HepG2 (cell line): Measurements from ENCODE around the gene SBNO2. TPM values are rescaled to one million over a fixed set of nuclear protein-coding genes. Genes with fewer than 3 reads are reported as not detected.
A peak's percentile ranks its signal among the peaks of the same experiment; 100 is the strongest.

Experiments
- AFF4 ChIP-seq: sonication (generic); formaldehyde crosslinking; IDR thresholded peaks from 2 replicates; pipeline ENCODE4 v1.4.0; 2020; ENCODE audit warnings: missing genetic modification reagents
- BRCA1 ChIP-seq: sonication (generic); formaldehyde crosslinking; IDR thresholded peaks from 2 replicates; pipeline ENCODE4 v1.4.0; 2020; ENCODE audit warnings: missing genetic modification reagents
- CREM ChIP-seq, 2 experiments: sonication (generic) in 1 of 2; formaldehyde crosslinking in 1 of 2; IDR thresholded peaks; 2 replicates each; pipeline versions ENCODE4 v1.4.0 to v1.6.1; 2016 to 2020; ENCODE audit warnings: antibody characterized with exemption in 1 of 2, mild to moderate bottlenecking in 1 of 2, missing genetic modification reagents in 1 of 2
- JUND ChIP-seq: sonication (generic); formaldehyde crosslinking; IDR thresholded peaks from 2 replicates; pipeline ENCODE4 v1.8.0; 2022; ENCODE audit warnings: mild to moderate bottlenecking, missing genetic modification reagents
- NONO ChIP-seq, 2 experiments: fragments of 450-650 bp in 1 of 2; sonication (generic) in 1 of 2; formaldehyde crosslinking in 1 of 2; IDR thresholded peaks in 1 of 2; conservative IDR thresholded peaks in 1 of 2; 2 replicates each; pipeline versions ENCODE4 v1.6.1 to v1.8.0; 2017 to 2022; ENCODE audit warnings: mild to moderate bottlenecking in 1 of 2, missing genetic modification reagents in 1 of 2, moderate library complexity in 1 of 2
- SNRNP70 ChIP-seq: fragments of 200-400 bp; formaldehyde crosslinking; IDR thresholded peaks from 2 replicates; pipeline ENCODE4 v1.6.1; 2017; ENCODE audit warnings: mild to moderate bottlenecking, low read depth, low read length, moderate library complexity
- ZNF543 ChIP-seq: sonication (generic); formaldehyde crosslinking; IDR thresholded peaks from 2 replicates; pipeline ENCODE4 v1.4.0; 2020; ENCODE audit warnings: mild to moderate bottlenecking, missing genetic modification reagents
- ZNF605 ChIP-seq: sonication (generic); formaldehyde crosslinking; IDR thresholded peaks from 2 replicates; pipeline ENCODE4 v1.8.0; 2022; ENCODE audit warnings: mild to moderate bottlenecking, missing genetic modification reagents
- ZNF616 ChIP-seq: sonication (generic); formaldehyde crosslinking; IDR thresholded peaks from 2 replicates; pipeline ENCODE4 v1.5.0; 2020; ENCODE audit warnings: low read depth, mild to moderate bottlenecking, missing genetic modification reagents
- ZNF644 ChIP-seq: IDR thresholded peaks from 2 replicates; pipeline ENCODE4 v1.6.1; 2016; ENCODE audit warnings: low read depth
- ZNF790 ChIP-seq: sonication (generic); formaldehyde crosslinking; IDR thresholded peaks from 2 replicates; pipeline ENCODE4 v1.8.0; 2022; ENCODE audit warnings: missing genetic modification reagents, mild to moderate bottlenecking, borderline replicate concordance
- polyA plus RNA-seq, 8 experiments: library from polyadenylated mRNA; depleted of rRNA in 3 of 8; stranded (reverse) in 7 of 8; unstranded in 1 of 8; fragments of >200 nt; fragmentation: Illumina TruSeq in 4 of 8; extraction: Trizol in 4 of 8; gene quantifications; 2 replicates each; pipeline versions ENCODE4 v1.2.1 to v1.2.3, GENCODE V29; 2011 to 2016; ENCODE audit warnings: low read depth in 4 of 8, missing spikeins in 1 of 8, mixed read lengths in 1 of 8; ENCODE audit not compliant: insufficient read depth in 1 of 8
- total RNA-seq, 5 experiments: library from RNA; depleted of rRNA; stranded (reverse); fragments of >200 nt; fragmentation: Illumina TruSeq; extraction: Trizol; gene quantifications; 2 replicates each; pipeline ENCODE4 v1.2.3, GENCODE V29; 2016; ENCODE audit warnings: low read depth in 1 of 5
- TF ChIP-seq, protein P1 (sequence below): sonication (generic); formaldehyde crosslinking; IDR thresholded peaks from 2 replicates; pipeline ENCODE4 v1.4.0; 2020; ENCODE audit warnings: missing genetic modification reagents
- TF ChIP-seq, protein P2 (sequence below): sonication (generic); formaldehyde crosslinking; IDR thresholded peaks from 2 replicates; pipeline ENCODE4 v1.8.0; 2022; ENCODE audit warnings: mild to moderate bottlenecking, missing genetic modification reagents, borderline replicate concordance
- TF ChIP-seq, protein P3 (sequence below): sonication (generic); formaldehyde crosslinking; IDR thresholded peaks from 2 replicates; pipeline ENCODE4 v1.8.1; 2023; ENCODE audit warnings: mild to moderate bottlenecking, missing genetic modification reagents

The SBNO2 gene
- total and polyA plus RNA-seq, 2 of the 13 experiments (the other 11 are each of a cell fraction or from before 2014, with no cell fraction given) = 8.6 to 10.4 TPM

DNA sequence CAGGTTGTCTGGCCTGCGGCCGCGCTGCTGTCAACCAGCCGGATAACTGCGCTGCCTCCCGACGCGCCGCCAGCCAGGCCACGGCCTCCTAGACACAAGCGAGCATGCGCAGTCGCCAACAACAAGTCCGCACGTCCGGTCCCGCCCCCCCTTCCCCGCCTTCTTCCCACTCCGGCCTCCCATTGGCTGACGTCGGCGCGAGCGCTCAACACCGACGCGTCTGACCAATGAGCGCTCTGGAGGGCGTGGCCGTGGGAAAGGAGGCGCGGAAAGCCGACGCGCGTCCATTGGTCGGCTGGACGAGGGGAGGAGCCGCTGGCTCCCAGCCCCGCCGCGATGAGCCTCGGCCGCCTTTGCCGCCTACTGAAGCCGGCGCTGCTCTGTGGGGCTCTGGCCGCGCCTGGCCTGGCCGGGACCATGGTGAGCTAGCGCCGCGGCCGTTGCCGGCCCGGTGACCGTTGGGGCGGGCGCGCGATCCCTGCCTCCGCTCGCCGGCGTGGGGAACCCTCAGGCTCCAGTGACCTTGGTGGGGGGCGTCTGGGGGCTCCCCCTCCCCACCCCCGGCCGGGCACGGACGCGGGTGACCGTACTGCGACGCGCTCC is 70.3 kb downstream of the SBNO2 start, which contains the start of gene GPX4 (continued):
- no peak for TF ChIP-seq NONO (IDR thresholded peaks at IDR 0.05)
- TF ChIP-seq NONO (CRISPR knock-in tag; conservative IDR thresholded peaks at IDR 0.05) = peak; percentile 72
- TF ChIP-seq, protein P1, sequence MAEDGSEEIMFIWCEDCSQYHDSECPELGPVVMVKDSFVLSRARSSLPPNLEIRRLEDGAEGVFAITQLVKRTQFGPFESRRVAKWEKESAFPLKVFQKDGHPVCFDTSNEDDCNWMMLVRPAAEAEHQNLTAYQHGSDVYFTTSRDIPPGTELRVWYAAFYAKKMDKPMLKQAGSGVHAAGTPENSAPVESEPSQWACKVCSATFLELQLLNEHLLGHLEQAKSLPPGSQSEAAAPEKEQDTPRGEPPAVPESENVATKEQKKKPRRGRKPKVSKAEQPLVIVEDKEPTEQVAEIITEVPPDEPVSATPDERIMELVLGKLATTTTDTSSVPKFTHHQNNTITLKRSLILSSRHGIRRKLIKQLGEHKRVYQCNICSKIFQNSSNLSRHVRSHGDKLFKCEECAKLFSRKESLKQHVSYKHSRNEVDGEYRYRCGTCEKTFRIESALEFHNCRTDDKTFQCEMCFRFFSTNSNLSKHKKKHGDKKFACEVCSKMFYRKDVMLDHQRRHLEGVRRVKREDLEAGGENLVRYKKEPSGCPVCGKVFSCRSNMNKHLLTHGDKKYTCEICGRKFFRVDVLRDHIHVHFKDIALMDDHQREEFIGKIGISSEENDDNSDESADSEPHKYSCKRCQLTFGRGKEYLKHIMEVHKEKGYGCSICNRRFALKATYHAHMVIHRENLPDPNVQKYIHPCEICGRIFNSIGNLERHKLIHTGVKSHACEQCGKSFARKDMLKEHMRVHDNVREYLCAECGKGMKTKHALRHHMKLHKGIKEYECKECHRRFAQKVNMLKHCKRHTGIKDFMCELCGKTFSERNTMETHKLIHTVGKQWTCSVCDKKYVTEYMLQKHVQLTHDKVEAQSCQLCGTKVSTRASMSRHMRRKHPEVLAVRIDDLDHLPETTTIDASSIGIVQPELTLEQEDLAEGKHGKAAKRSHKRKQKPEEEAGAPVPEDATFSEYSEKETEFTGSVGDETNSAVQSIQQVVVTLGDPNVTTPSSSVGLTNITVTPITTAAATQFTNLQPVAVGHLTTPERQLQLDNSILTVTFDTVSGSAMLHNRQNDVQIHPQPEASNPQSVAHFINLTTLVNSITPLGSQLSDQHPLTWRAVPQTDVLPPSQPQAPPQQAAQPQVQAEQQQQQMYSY (CRISPR knock-in tag) = 0 out of 2 replicates have a peak, but pooled peaks have one; percentile 11
- TF ChIP-seq ZNF543 = 0 out of 2 replicates have a peak, but pooled peaks have one; percentile 51
- no peak for TF ChIP-seq ZNF644 (CRISPR knock-in tag)
- TF ChIP-seq ZNF616 (CRISPR knock-in tag) = no peak; the same call in 1 of the 2 replicates
- no peak for TF ChIP-seq BRCA1
- no peak for TF ChIP-seq JUND
- TF ChIP-seq, protein P2, sequence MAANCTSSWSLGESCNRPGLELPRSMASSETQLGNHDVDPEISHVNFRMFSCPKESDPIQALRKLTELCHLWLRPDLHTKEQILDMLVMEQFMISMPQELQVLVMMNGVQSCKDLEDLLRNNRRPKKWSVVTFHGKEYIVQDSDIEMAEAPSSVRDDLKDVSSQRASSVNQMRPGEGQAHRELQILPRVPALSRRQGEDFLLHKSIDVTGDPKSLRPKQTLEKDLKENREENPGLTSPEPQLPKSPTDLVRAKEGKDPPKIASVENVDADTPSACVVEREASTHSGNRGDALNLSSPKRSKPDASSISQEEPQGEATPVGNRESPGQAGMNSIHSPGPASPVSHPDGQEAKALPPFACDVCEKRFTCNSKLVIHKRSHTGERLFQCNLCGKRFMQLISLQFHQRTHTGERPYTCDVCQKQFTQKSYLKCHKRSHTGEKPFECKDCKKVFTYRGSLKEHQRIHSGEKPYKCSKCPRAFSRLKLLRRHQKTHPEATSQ (CRISPR knock-in tag) = 0 out of 2 replicates have a peak, but pooled peaks have one; percentile 40
- TF ChIP-seq ZNF605 = no peak; the same call in 1 of the 2 replicates
- TF ChIP-seq SNRNP70 = no peak
- TF ChIP-seq CREM (IDR thresholded peaks at IDR 0.05) = no peak
- TF ChIP-seq CREM (CRISPR knock-in tag; IDR thresholded peaks at IDR 0.05) = no peak
- TF ChIP-seq AFF4 = no peak
- TF ChIP-seq, protein P3, sequence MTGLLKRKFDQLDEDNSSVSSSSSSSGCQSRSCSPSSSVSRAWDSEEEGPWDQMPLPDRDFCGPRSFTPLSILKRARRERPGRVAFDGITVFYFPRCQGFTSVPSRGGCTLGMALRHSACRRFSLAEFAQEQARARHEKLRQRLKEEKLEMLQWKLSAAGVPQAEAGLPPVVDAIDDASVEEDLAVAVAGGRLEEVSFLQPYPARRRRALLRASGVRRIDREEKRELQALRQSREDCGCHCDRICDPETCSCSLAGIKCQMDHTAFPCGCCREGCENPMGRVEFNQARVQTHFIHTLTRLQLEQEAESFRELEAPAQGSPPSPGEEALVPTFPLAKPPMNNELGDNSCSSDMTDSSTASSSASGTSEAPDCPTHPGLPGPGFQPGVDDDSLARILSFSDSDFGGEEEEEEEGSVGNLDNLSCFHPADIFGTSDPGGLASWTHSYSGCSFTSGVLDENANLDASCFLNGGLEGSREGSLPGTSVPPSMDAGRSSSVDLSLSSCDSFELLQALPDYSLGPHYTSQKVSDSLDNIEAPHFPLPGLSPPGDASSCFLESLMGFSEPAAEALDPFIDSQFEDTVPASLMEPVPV (CRISPR knock-in tag) = peak; percentile 68
- peak; percentile 92; the same call in 1 of the 2 replicates for TF ChIP-seq ZNF790
